SIG-M5 (cell line): ENCODE measurements around the gene ITGA1.
"Not testable (repeated sequence)": the region's sequence is repeated elsewhere in the genome, so short reads cannot be mapped to it uniquely, and the experiment has no call there.

ENCODE experiments used
- DNase-seq: peaks from one replicate; lab custom pipeline; 2025; lab: John Stamatoyannopoulos, UW

Gene ITGA1

GRCh38 chr5:52956915-52957747 is 169.4 kb downstream of the ITGA1 start:
- DNase-seq, result no peak

DNA sequence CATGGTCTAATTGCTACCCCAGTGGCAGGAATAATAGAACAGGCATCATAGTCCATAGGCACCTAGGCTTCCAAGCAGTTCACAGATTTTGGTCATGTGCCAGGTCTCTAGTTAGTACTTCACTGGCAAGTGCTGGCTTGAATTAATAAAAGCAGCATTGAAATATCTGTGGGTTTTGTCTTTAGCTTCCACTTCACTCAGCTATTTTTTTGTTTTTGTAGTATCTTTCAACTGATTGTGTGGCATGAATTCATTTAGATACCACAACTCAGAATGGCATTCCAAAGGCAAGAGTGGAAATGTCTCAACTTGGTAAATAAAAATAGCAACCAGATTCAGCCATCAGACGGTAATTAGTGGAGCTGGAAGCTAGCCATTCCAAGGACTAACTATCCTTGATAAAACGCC is 173.6 kb downstream of the ITGA1 start:
- no peak for DNase-seq

DNA sequence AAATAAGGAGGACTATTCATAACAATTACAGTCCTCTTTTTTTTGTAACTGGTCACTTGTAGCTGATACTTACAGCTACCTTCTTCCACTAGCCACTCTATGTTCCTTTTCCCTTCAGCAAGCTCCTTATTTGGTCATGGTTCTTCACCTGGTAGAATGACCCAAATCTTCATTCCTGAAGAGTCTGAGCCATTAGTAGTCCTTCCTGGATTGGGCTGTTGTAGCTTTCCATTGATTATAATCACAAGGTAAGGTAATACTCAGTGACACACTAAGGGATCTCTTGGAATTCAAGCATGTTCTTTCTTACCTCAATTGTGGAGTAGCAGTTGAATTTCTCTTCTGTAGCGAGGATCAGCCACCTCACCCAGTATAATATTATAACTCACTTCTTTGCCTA is 175.9 kb downstream of the ITGA1 start:
- DNase-seq, result no peak

DNA sequence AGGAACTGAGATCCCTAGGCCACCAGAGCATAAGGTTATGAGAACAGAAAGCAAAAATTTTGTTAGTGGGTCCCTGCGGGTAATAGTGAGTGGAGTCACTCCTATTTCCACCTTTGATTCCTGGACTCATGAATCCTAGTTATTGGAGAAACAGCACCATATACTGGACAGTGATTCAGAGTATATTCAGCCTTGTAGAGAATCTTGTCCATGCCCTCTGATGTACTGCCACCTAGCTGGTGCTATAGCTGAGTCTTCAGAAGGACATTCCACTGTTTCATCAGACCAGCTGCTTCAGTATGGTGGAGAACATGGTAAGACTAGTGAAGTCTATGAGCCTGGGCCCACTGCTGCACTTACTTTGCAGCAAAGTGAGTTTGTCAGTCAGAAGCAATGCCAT is 176.4 kb downstream of the ITGA1 start:
- DNase-seq, result no peak

- not testable (repeated sequence) for DNase-seq
These were observed 188.4 kb downstream of the ITGA1 start for GRCh38 chr5:52976157-52976556.

GRCh38 chr5:52977264-52977897 is 189.7 kb downstream of the ITGA1 start:
- no peak for DNase-seq

GRCh38 chr5:52981507-52981906 is 193.8 kb downstream of the ITGA1 start:
- no peak for DNase-seq

DNA sequence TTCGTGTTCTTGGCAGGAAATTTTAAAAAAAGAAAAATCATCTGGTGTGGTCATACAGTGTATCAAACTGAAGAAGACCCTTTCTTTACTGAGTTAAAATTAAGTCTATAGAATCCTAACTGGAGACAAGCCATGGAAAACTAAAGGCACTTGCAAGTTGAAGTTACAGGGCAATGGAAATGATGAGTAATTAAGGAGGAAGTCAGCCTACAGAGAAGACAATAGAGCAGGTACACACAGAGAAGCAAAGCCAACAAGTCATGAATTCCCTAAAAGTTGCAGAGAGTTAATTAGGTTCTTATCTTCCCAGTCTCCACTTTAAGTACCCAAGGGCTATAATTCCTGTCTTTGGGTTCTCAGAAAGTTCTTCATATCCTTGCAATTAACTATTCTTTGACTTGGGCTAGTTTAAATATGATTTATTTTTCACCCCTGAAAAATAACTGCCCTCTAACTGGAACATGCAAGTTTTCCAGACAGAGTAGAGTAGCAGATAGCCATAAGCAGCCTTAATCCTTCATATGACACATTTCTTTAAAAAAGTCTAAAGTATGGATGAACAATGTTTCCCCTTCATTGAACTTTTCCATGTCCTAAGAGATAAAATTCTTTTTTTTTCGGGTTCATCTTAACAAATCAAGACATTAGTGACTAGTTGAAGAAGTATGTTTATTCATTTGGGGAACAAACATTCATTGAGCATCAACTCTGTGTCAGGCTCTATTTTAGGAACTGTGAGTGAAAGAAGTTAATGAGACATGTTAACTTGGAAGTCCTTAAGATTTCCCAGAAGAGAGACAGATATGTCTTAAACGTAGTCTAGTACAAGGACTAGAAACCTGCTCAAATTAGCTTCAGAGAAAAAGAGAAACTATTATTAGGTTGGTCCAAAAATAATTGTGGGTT is 196.3 kb downstream of the ITGA1 start:
- no peak for DNase-seq

DNA sequence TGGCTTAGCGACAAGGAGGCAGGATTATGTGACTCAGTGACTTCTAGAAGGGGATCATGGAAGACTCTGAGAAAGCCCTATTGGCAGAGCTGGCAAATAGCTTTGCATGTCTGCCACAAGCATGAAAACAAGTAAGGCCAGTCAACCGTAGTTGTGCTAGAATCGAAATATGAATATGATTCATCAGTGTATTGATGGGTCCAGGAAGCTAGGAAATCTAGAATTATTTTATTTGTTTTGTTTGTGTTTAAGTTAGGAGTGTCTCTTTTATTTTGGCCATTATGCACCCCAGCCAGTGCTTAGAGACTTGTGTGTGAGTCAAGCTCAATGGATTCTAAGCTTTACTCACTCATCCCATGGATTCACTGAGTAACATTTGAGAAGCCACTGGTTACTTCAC is 197.6 kb downstream of the ITGA1 start:
- DNase-seq, result no peak

- DNase-seq, result no peak
These were observed 200.1 kb downstream of the ITGA1 start for GRCh38 chr5:52987711-52988331.

- DNase-seq, result no peak
These were observed 200.8 kb downstream of the ITGA1 start for GRCh38 chr5:52988335-52989024.

GRCh38 chr5:52989025-52989780 is 201.5 kb downstream of the ITGA1 start, which contains the start of gene ITGA2:
Gene ITGA2, plus strand, starts transcription at chr5:52989352. Its CDS starts 117 bp downstream, at chr5:52989469.
- DNase-seq, result no peak

- DNase-seq, result no peak
These were observed 202.2 kb downstream of the ITGA1 start for GRCh38 chr5:52989781-52990527.

- DNase-seq, result no peak
These were observed 202.8 kb downstream of the ITGA1 start for GRCh38 chr5:52990528-52990925.

DNA sequence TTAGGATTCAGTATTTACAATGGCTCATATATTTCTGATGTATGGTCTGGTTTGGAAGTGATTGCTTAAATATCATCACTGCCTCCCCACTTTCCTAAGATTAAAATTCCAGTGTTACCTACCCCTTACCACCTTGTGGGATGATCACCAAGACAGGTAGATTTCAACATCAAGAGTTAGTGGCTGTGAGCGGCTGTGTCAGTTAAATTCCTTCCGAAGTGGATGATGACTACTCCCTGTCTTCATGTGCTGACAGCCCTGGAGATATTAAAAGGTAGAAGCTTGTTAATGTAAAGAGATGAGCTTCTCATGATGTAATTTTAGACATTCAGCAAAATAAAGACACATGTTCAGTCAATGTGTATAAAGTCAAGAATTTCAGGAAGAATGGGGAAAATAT is 205.7 kb downstream of the ITGA1 start:
- DNase-seq, result no peak

GRCh38 chr5:52994266-52994665 is 206.6 kb downstream of the ITGA1 start:
- no peak for DNase-seq

DNA sequence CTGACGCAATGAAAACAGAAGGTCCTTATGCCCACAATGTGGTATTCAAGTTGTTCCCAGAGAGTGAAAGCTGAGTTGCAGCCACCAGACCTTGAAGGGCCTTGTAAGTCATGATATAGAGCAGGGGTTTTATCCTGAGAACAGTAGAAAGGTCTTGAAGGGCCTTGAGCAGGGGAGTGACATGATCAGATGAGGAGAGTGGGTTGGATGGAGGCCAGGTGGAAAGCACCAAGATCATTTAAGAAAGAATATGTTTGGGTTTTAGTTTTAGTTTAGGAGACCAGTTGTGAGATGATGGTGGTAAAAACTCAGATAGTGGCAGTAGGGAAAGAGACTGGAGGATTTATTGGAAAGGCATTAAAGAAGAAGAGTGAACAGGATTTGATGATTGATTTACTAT is 207.4 kb downstream of the ITGA1 start:
- DNase-seq, result no peak

- no peak for DNase-seq
These were observed 208.2 kb downstream of the ITGA1 start for GRCh38 chr5:52995914-52996313.

- DNase-seq, result no peak
These were observed 209.3 kb downstream of the ITGA1 start for GRCh38 chr5:52996979-52997378.

DNA sequence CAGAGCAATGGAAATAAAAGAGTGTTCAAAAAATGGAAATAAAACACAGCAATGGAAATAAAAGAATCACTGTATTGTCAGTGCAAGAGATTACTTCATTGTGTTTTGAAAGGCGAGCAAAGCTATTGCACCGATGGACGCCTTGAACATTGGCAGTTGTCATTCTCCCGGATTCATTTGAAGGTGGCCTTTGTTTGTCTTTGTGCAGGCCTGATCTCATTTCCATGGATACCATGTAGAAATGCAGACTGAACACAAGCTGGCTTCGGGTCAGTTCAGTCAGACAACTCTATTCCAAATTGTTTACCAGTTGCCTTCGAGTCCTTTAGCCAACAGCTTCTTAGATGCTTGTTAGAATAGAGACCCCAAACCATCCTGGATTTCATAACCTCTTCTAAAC is 209.7 kb downstream of the ITGA1 start:
- no peak for DNase-seq
